Tibial artery (tissue), 4 donors: ENCODE measurements around the gene GCNT3.

Experiments used
- DNase-seq, 2 donors: peaks; one replicate each; pipeline ENCODE4 v3.0.0-alpha.2; 2019
- H3K27ac ChIP-seq, 2 donors: fragments of 200-600 bp; sonication (generic) in 1 of 2; 1 replicate in 1 of 2; 2 replicates in 1 of 2; pipeline ENCODE4 v1.5.1; 2018 to 2019; ENCODE audit warnings: mild to moderate bottlenecking in 1 of 2
- H3K27me3 ChIP-seq, 2 donors: fragments of 200-600 bp; sonication (generic) in 1 of 2; one replicate each; pipeline versions ENCODE4 v1.5.1 to v1.6.0; 2016 to 2019
- H3K36me3 ChIP-seq, 3 donors: fragments of 200-600 bp; sonication (generic) in 2 of 3; one replicate each; pipeline ENCODE4 v1.5.1; 2016 to 2019; ENCODE audit warnings: mild to moderate bottlenecking in 2 of 3
- H3K4me1 ChIP-seq, 4 donors: fragments of 200-600 bp; sonication (generic) in 2 of 4; 1 replicate in 3 of 4; 2 replicates in 1 of 4; pipeline ENCODE4 v1.5.1; 2016 to 2019
- H3K4me3 ChIP-seq, 2 donors: fragments of 200-600 bp; sonication (generic) in 1 of 2; 1 replicate in 1 of 2; 2 replicates in 1 of 2; pipeline ENCODE4 v1.5.1; 2018 to 2019; ENCODE audit warnings: mild to moderate bottlenecking in 2 of 2
- H3K9me3 ChIP-seq, 3 donors: fragments of 200-600 bp; sonication (generic) in 1 of 3; one replicate each; pipeline ENCODE4 v1.5.1; 2016 to 2019
- CTCF ChIP-seq, 2 experiments: fragments of 200-600 bp in 1 of 2; fragments of 450-650 bp in 1 of 2; IDR thresholded peaks; one replicate each; pipeline ENCODE4 v1.5.1; 2017 to 2019; ENCODE audit warnings: antibody characterized with exemption in 2 of 2, mild to moderate bottlenecking in 1 of 2, moderate library complexity in 1 of 2
- intact Hi-C: fragments of 100-400 bp; cut with DNase I; formaldehyde crosslinking; loops from one replicate; pipeline ENCODE4 v1.15.0; 2023; ENCODE audit warnings: low total_unique reads

Gene GCNT3

GRCh38 chr15:59657635-59658125 lies 46.1 kb downstream of the GCNT3 start:
- Histone ChIP-seq H3K27me3 (no peaks in the 10 kb centered on the region), H3K4me3 (peak overlapping the region; percentile 92 to 97), H3K9me3 (no peaks in the 10 kb centered on the region), H3K4me1 (peaks cover 0 to 26% (median 15%) of the 10 kb centered on the region in 4 donors), H3K27ac (peak overlapping the region; percentile 83 to 86), H3K36me3 (peaks cover 8 to 28% (median 13%) of the 10 kb centered on the region in 3 donors)
- intact Hi-C loops, result no loop called here
- DNase-seq, result no peak
- TF ChIP-seq CTCF (IDR thresholded peaks at IDR 0.05), result no peak

- peaks cover 12 to 44% (median 22%) of the 10 kb centered on the region in 3 donors for H3K36me3 ChIP-seq
- no peak overlapping the region for H3K27ac ChIP-seq
- no peaks in the 10 kb centered on the region for H3K9me3 ChIP-seq
- intact Hi-C loops, result no loop called here
- H3K4me3 ChIP-seq, result no peak overlapping the region
- no peak for DNase-seq
- H3K4me1 ChIP-seq, result peaks cover 0 to 26% (median 15%) of the 10 kb centered on the region in 4 donors
- no peaks in the 10 kb centered on the region for H3K27me3 ChIP-seq
- no peak for TF ChIP-seq CTCF (IDR thresholded peaks at IDR 0.05)
Measured at GRCh38 chr15:59659366-59659765, 47.8 kb downstream of the GCNT3 start.

GRCh38 chr15:59662260-59662659 lies 50.7 kb downstream of the GCNT3 start:
- peaks cover 36 to 55% (median 39%) of the 10 kb centered on the region in 3 donors for H3K36me3 ChIP-seq
- H3K4me1 ChIP-seq, result peaks cover 0 to 4% (median 0%) of the 10 kb centered on the region in 4 donors
- intact Hi-C loops, result loop anchor here (5.0 kb wide), 1 partner anchor 670 kb away; no protein-coding TSS in a partner anchor
- DNase-seq, result no peak
- TF ChIP-seq CTCF (IDR thresholded peaks at IDR 0.05), result no peak
- H3K27me3 ChIP-seq, result no peaks in the 10 kb centered on the region
- no peaks in the 10 kb centered on the region for H3K9me3 ChIP-seq
- no peak overlapping the region for H3K27ac ChIP-seq
- no peak overlapping the region for H3K4me3 ChIP-seq

- no peaks in the 10 kb centered on the region for H3K27me3 ChIP-seq
- intact Hi-C loops, result no loop called here
- no peak overlapping the region for H3K27ac ChIP-seq
- TF ChIP-seq CTCF (IDR thresholded peaks at IDR 0.05), result no peak
- peaks cover 59 to 98% (median 73%) of the 10 kb centered on the region in 3 donors for H3K36me3 ChIP-seq
- no peaks in the 10 kb centered on the region for H3K9me3 ChIP-seq
- DNase-seq, result no peak
- H3K4me1 ChIP-seq, result no peaks in the 10 kb centered on the region
- H3K4me3 ChIP-seq, result no peak overlapping the region
Measured at GRCh38 chr15:59668556-59668955, 57.0 kb downstream of the GCNT3 start.
